ENCODE data around the gene GAS1.

The GAS1 gene

GRCh38 chr9:86921151-86921923 is 26.0 kb downstream of the GAS1 start:
- no peak for DNase-seq

GRCh38 chr9:86918556-86918955 is 28.8 kb downstream of the GAS1 start:
- no peak for DNase-seq

- DNase-seq = no peak
Observed at GRCh38 chr9:86912210-86912609, 35.1 kb downstream of the GAS1 start.

- DNase-seq = no peak
Observed at GRCh38 chr9:86909388-86909787, 37.9 kb downstream of the GAS1 start.

GRCh38 chr9:86908261-86908660 is 39.0 kb downstream of the GAS1 start:
- DNase-seq = no peak

GRCh38 chr9:86907346-86907745 is 40.0 kb downstream of the GAS1 start:
- DNase-seq = no peak

GRCh38 chr9:86903734-86904085 is 43.6 kb downstream of the GAS1 start:
- no peak for DNase-seq

GRCh38 chr9:86902991-86903733 is 44.1 kb downstream of the GAS1 start:
- no peak for DNase-seq

GRCh38 chr9:86902586-86902985 is 44.7 kb downstream of the GAS1 start:
- no peak for DNase-seq

GRCh38 chr9:86902176-86902575 is 45.1 kb downstream of the GAS1 start:
- no peak for DNase-seq

- DNase-seq = no peak
Observed at GRCh38 chr9:86901511-86901910, 45.8 kb downstream of the GAS1 start.
